H1 (cell line): ENCODE measurements around the gene FBXL17. TPM values are rescaled to one million over a fixed set of nuclear protein-coding genes. Genes with fewer than 3 reads are reported as not detected.

Experiments
- CHD1 ChIP-seq: IDR thresholded peaks from 2 replicates; pipeline ENCODE4 v1.6.1; 2012; ENCODE audit warnings: low read depth, low read length, improper control_type of control experiment
- EZH2 ChIP-seq: fragments of 200-600 bp; sonication (generic); IDR thresholded peaks from 2 replicates; pipeline ENCODE4 v1.7.1; 2012; ENCODE audit warnings: low read depth, mild to moderate bottlenecking, moderate library complexity, low read length, inconsistent platforms; ENCODE audit not compliant: severe bottlenecking
- PHF8 ChIP-seq: fragments of 200-600 bp; sonication (generic); conservative IDR thresholded peaks from 2 replicates; pipeline ENCODE4 v1.7.1; 2012; ENCODE audit warnings: low read depth, mild to moderate bottlenecking, inconsistent platforms, low read length, moderate library complexity
- TAF7 ChIP-seq: optimal IDR thresholded peaks from 2 replicates; pipeline ENCODE3; 2011; ENCODE audit warnings: low read depth, mild to moderate bottlenecking, inconsistent platforms, low read length, moderate library complexity, borderline replicate concordance
- TBP ChIP-seq: IDR thresholded peaks from 2 replicates; pipeline ENCODE4 v1.6.1; 2011; ENCODE audit warnings: low read depth, low read length, improper control_type of control experiment
- polyA plus RNA-seq, 7 experiments: library from polyadenylated mRNA; depleted of rRNA in 3 of 7; stranded (reverse) in 5 of 7; unstranded in 2 of 7; fragments of >200 nt in 5 of 7; fragments of 200-250 nt in 2 of 7; gene quantifications; 1 replicate in 5 of 7; 2 replicates in 1 of 7; 4 replicates in 1 of 7; pipeline versions ENCODE4 v1.2.1 to v1.2.3, GENCODE V29; 2011 to 2013; ENCODE audit warnings: missing spikeins in 2 of 7, mixed read lengths in 2 of 7
- total RNA-seq: library from RNA; stranded (reverse); fragmentation: NEBNext Ultra II Directional; extraction: Animal tissue kit (Norgen Biotek cat#: 25700); gene quantifications from 2 replicates; pipeline ENCODE4 v1.2.1, GENCODE V29; 2021

The FBXL17 gene
- total and polyA plus RNA-seq, 2 of the 8 experiments (the other 6 are each of a cell fraction or from before 2014, with no cell fraction given): 0.35 to 4.3 TPM

- no peak for TF ChIP-seq TBP
- TF ChIP-seq CHD1: no peak
- TF ChIP-seq TAF7: no peak
- TF ChIP-seq EZH2: no peak
- no peak for TF ChIP-seq PHF8
Observed at GRCh38 chr5:108344103-108344822, 37.6 kb downstream of the FBXL17 start (continued).
